Activated CD4-positive, alpha-beta T cell treated with anti-CD3 and anti-CD28 coated beads for 4 hours (primary cell): ENCODE data around the gene RTF2.
"Not testable (repeated sequence)": the region's sequence is repeated elsewhere in the genome, so short reads cannot be mapped to it uniquely, and the experiment has no call there.

ENCODE experiments used
- DNase-seq, 2 donors: peaks; one replicate each; pipeline ENCODE4 v3.0.0-alpha.2; 2020

Gene RTF2

DNA sequence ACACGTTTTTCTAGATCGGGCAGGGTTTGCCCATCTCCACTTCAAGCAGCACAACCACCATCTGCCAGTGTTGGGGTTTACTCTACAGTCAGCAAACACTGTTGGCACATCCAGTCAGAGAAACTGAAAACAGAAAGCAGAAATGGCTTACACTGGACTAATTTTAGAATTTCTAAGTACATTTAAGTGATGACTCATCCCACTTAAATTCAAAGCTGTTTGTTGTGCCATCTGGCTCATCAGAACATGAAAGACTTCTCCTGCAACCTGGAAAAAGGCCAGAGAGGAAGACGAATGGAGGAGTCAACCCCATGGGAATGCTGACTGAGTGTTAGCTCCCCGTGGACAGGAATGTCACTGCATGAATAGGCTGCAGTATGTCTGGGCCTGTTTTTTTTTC, 86.4 kb downstream of the RTF2 start:
- no peak for DNase-seq

DNA sequence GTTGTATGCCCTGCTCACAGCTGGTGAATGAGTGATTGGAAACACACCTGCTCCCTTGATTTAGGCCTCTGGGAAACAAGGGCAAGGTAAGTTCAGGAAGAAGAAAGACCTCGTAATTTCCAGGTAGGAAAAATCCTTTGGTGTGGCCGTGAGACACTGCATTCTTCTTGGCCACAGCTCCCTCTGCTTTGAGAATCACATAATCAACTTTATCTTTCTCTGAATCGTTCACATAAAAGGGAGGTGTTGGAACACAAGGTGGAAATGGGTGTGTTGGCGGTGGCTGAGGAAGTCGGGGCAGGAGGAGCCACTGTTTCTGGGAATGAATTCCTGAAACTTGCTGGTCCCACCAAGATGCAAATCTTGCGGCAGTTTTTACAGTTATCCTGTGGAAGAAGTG, 90.5 kb downstream of the RTF2 start:
- DNase-seq: no peak

DNA sequence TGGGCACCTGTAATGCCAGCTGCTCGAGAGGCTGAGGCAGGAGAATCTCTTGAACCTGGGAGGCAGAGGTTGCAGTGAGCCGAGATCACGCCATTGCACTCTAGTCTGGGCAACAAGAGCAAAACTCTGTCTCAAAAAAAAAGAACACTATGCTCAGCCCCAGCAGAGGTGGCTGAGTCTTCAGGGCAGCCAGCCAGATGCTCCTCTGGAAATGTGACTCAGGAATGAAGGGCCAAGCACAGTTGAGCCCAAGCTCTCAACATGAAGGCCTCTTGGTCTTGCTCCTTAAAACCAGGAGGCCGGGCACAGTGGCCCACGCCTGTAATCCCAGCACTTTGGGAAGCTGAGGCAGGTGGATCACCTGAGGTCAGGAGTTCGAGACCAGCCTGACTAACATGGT, 96.1 kb downstream of the RTF2 start:
- not testable (repeated sequence) for DNase-seq

DNA sequence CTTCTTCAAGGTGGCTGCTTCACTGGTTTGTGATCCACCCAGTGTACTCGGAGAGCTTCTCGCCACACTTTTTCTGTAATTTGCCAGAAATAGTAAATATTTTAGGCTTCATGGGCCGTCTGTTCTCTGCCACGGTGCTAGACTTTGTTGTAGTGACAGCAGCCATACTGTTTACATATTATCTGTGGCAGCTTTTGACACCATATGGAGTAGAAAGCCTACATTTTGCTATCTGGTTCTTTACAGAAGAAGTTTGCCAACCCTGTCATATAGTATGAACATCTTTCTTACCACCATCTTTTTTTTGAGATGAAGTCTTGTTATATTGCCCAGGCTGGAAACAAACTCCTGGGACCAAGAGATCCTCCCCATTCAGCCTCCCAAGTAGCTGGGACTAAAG, 97.1 kb downstream of the RTF2 start:
- no peak for DNase-seq

DNA sequence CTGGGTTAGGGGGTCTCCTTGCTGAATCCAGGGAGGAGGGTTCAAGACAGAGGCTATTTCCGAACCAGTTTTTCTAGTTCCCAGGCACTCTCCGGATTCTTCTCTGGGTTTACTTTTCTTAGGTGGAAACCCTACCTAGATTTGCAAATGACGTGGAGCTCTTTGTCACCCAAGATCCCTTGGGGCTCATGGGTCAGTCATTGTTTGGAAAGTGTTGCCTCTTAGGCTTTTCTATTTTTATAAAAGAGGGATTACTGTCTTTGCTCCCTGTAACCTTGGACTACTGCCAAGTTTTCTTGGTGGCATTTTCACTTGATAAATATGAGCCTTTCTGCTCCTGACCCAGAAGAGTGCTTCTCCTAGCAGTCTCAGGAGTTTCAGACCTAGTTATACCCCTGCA, 98.2 kb downstream of the RTF2 start:
- DNase-seq: no peak
